ENCODE measurements around the gene ITPK1.

Gene ITPK1

DNA sequence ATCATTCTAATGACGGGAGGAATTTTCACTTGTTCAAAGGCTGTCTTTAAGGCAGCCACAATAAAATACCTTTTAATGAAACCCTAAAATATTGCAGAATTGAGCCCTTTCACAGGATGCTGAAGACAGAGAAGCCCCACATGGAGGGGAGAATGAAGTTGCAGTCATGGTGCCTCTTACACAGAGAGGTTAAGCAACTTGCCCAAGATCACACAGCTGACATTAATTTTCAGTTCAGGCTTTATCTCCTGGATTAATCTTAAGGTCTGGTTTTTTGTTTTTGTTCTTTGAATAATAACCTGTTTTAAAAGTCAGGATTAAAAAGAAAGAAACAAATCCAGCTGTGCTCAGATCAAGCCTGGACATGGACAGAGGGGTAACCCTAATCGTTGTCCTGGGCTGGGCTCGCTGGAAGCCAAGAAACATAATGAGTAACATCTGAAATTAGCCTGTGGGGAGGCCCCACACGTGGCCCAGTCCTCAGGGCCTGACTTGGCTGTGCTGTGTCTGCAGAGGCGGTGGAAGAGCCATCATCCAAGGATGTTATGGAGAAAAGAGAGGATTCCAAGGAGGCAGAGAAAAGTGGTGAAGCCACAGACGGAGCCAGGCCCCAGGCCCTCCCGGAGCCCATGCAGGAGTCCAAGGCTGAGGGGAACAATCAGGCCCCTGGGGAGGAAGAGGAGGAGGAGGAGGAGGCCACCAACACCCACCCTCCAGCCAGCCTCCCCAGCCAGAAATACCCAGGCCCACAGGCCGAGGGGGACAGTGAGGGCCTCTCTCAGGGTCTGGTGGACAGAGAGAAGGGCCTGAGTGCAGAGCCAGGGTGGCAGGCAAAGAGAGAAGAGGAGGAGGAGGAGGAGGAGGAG is 184.8 kb downstream of the ITPK1 start:
- no peak for DNase-seq

DNA sequence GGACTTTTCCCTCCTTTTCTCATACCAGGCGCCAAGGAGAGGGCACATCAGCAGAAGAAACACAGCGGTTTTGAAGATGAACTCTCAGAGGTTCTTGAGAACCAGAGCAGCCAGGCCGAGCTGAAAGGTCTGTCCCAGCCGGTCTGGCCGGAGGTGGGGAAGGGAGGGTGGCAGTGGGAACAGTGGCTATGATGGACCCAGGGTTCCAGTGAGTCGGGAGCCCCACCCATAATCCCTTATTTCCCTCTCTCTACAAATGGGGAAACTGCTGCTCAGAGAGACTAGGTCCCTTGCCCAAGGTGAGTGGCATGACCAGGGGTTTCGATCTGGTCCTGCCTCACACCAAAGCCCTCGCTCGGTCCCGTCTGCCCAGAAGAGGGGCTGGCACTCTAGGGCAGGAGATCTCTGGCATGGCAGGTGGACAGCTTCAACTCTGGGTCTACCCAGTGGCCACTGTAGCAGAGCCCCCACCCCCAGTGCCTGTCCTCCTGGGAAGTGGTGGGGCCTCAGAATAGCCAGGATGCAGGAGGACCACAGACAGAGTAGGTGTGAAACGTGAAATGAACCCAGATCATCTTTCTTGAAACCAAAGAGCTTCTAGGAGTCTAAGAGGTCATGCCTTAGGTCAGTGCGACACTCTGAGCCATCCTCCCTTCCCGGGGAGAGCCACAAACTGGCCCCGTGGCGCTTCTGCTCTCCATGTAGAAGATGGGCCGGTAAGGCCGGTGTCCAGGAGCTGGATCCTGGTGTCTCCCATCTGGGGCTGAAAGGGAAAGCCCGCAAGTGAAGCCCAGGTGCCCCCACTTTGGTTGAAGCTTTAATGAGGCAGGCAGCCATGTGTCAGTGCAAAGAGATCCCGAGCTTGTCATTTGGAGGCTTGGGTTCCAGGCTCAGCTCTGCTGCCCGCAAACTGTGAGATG is 185.8 kb downstream of the ITPK1 start:
- DNase-seq: no peak

DNA sequence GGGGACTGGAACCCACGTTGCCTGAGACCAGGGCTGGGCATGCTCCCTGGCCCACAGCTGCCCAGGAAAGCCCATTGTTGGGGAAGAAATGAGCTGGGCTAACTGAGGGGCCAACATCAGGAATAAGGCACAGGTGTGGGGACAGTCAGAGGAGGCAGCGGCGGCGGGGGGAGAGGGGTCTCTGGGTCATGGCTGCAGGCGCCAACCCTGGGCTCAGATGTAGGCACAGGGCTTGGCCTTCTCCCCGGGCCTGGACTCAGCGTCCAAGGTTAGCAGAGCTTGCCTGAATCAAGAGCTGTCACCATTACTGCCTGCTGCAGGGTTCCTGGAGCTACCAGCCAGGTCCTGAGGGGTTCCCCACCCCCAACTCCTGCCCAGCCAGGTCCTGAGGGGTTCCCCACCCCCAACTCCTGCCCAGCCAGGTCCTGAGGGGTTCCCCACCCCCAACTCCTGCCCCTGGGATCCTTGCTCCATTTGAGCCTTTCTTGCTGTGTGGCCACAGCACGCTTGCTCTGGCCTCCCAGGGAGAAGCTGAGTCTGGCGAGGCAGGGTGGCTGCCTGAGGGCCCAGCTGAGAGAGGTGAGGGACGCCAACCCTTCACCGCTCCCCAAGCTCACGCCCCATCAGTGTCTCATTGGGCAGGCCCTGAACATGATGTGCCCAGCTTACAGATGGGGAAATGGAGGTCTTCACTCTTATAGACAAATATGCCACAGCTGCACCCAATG is 186.6 kb downstream of the ITPK1 start:
- DNase-seq: no peak

DNA sequence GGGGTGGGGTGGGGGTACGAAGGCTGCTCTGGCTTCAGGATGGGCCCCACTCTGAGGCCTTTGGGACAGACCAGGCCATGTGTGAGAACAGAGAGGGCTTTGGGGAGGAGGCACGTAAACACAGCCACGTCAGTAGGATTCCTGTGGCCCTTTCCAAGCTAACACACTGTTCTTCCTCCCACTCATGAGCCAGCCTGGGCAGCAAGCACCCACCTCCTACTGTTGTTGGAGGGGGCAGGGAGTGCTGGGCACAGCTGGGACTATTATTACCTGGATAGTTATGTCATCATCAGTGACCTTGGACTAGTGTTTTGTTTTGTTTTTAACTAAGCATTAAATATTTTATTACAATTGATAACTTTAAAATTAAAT is 187.5 kb downstream of the ITPK1 start:
- no peak for DNase-seq

DNA sequence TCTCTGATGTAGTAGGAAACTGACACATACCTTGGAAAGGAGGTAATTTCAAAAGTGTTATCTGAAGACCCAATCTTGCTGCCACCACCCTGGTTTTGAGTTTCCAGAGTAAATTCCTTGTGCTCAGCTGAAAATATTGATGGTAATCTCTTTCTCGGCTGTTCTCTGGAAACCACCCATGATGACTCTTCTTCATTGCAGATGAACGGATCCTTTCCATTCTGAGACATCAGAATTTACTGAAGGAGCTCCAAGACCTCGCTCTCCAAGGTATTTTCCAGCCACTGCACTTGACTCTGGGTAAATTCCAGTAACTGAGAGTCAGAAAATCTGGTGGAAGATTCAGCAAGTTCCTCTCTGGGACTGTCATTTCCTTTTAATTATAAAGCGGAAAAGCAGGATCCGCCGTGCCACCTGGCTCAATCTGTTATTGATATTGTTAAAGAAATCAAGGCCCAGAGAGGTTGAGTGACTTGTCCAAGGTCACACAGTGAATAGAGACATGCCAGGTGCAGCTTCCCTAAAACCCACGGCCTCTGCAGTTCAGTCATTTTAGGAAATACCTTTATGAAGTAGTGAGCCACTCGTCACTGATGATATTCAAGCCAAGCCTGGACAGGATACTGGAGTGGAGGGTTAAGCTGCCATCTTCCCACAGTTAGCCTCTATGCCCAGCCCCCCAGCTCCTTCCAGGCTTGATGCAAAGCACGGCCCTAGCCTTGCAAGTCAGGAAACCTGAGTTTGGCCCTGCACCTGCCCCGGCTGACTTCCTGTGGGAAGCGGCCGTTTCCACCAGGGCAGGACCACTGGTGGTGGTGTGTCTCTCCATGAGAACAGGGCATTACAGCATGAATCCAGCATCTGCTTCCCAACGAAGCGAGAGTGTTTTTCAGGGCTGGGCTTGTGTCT is 188.1 kb downstream of the ITPK1 start:
- DNase-seq: no peak

DNA sequence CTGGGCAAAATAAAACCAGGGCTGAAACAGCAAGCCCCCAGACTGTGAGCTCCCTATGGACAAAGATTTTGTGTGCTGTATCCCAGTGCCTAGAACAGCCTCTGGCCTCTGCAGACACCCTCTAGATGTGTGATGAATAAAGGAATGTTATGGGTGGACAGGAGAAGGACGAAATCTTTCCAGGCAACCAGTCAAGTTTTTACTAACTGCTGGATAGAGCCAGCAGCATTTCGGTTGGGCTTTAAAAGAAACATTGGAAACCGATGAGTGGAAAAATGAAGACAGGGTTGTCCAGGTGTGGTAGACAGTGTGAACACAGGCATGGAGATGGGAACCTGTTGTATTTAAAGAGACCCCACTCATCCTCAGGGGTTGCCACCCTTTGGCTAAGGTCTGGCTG is 188.8 kb downstream of the ITPK1 start:
- no peak for DNase-seq

DNA sequence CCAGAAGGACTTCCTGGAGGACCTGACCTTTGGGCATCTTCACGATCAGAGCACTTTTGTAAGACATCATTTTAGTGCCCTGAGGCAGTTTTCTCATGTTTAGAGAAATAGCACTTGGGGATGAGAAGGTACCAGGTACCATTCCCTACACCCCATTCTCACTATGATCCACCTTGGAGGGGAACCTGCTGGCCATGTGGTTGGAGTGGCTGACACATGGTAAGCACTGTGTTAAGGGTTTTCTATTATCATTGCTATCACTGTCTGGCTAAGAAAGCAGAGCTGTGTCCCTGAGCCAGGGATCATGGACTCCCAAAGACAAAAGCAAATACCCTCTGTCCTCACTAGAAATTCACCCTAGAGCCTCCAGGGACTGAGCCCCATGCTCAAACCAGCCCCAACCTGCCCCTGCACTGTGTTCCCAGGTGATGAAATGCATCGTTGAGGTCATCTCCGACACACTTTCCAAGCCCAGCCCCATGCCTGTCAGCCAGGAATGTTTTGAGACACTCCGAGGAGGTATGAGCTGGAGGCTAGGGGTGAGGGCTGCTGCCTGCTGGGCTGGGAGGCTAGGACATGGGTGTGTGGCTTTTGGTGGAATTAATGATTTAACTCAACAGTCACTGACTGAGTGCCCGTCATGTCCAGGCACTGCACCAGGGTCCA is 189.4 kb downstream of the ITPK1 start:
- DNase-seq: no peak

DNA sequence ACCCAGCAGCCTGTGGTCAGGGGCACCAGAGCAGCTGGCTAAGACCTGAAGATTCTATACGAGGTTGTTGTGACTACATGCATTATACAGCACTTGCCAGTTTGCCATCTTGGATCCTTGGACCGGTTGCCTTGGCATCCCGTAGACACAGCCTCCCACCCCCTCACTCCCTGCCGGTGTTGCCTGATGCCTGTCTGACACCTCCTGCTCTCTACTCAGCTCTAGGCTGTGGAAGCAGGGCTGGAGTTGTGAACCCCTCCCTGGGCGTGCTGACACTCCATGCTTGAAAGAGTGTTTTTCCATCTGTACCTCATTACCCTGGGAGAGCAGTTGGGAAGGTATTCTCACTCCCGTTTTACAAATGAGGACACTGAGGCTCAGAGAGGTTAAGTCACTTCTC is 190.3 kb downstream of the ITPK1 start:
- no peak for DNase-seq

DNA sequence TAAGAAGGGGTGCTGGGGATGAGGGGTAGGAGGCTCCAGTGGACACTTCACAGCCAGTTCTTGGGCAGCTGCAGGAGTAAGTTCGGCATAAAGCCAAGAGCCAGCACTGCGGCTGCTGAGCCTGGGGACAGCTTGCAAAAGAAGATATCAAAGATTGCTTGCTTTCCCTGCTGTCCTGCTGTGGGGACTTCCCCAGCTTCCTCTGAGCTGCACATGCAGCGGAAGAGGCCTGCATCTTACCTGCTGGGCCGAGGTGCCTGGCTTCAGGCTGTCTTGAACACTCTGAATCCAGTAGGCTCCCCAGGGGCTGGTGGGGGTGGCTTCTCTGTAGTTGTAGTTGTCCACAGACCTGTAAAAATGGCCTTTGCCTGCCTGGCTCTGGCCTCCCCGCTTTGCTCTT is 191.5 kb downstream of the ITPK1 start:
- DNase-seq: no peak

DNA sequence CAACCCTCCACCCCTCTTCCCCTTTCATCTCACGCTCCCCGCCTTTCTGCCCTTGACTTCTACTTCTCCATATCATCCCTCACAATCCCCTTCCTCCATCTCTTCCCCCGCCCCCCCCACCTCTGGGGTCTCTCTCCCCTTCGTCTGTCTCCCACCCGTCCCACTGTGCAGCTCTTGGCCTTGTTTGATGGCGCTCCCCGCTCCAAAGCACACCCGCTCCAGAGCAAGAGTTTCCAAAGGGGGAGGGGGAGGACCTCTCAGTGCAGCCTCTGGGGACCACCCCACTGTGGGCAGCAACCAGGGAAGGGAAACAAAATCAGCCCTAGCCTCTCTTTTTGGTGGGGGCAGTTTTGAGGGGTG is 192.0 kb downstream of the ITPK1 start:
- no peak for DNase-seq

DNA sequence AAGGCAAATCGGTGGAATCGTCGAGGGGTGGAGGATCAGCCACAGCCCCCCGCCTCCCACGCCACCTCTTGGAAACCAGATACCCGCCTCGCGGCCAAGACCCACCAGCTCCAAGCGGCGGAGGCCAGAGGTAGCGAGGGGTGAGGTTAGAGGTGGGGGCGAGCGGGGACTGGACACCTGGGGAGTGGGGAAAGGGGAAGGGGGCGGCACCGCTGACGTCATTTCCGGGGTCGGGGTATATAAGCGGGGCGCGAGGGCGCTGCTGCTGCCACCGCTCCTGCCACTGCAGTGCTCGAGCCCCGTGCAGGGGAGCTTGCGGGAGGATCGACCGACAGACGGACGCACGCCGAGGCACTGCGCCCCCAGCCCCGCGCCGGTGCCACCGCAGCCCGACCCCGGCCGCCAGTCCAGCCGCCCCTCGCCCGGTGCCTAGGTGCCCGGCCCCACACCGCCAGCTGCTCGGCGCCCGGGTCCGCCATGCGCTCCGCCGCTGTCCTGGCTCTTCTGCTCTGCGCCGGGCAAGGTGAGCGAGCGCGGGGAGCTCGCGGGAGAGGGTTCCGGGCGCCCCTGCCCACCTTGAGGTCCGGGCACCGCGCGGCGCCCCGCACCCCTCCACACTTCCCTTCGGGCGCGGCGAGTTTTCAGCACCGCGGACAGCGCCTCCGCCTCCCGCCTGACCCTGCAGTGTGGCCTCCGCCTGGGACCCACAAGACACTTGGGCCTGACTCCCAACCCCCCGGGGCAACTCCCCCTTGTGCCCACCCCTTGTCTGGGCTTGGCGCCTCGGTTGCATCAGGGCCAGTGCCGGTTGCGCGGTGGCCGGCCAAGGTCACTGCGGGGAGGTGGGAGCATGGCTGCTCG is 192.6 kb downstream of the ITPK1 start, which contains the start of gene CHGA:
TSS of gene CHGA (plus strand) at position 268 of the 861 bp plus-strand sequence. CDS start at position 478, 210 bp downstream.
- peak; percentile 87 for DNase-seq

DNA sequence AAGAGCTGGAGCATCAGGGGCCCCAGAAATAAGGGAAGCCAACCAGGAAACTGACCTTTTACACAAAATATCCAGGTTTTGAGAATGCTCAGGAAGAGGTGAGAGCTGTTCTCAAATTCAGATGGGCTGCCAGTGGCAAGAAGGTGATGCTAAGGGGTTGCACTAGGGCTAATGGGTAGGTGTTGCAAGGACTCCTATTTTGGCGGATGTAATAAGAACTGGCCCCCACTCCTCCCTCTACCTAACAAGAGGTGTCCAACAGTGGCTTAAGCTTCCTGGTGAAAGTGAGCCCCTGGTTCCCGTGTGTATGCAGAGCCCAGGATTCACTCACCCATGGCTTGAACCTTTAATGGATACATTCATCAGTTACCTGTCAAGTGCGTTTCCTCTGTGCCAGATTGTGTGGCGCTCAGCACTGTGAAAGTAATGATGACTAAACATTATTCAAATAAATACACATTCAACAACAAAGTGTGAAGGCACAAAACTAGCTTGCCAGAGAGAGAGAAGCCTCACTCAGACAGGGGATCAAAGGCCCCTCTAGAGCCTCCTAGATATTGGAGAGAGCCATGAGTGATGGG is 193.5 kb downstream of the ITPK1 start:
- DNase-seq: no peak

DNA sequence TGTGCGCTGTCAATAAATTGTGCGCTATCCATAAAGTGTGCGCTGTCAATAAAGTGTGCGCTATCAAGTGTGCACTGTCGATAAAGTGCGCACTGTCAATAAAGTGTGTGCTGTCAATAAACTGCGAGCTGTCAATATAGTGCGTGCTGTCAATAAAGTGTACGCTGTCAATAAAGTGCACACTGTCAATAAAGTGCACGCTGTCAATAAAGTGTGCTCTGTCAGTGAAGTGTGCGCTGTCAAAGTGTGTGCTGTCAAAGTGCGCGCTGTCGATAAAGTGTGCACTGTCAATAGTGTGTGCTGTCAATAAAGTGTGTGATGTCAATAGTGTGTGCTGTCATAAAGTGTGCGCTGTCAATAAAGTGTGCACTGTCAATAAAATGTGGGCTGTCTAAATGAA is 195.7 kb downstream of the ITPK1 start:
- DNase-seq: no peak

DNA sequence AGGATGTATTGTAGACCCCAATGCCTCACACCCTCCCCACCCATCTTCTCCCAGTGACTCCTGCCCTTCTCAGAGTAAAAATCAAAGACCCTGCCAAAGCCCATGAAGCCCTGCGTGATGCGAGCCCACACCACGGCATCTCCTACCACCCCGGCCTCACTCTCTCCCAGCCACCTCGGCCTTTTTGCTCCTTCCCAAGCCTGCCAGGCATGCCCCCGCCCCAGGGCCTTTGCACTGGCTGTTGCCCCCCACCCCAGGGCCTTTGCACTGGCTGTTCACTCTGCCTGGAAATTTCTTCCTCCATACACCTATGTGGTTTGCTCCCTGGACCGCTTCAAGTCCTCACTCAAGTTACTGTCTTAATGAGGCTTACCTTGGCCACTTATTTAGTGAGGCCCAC is 197.8 kb downstream of the ITPK1 start:
- DNase-seq: no peak

DNA sequence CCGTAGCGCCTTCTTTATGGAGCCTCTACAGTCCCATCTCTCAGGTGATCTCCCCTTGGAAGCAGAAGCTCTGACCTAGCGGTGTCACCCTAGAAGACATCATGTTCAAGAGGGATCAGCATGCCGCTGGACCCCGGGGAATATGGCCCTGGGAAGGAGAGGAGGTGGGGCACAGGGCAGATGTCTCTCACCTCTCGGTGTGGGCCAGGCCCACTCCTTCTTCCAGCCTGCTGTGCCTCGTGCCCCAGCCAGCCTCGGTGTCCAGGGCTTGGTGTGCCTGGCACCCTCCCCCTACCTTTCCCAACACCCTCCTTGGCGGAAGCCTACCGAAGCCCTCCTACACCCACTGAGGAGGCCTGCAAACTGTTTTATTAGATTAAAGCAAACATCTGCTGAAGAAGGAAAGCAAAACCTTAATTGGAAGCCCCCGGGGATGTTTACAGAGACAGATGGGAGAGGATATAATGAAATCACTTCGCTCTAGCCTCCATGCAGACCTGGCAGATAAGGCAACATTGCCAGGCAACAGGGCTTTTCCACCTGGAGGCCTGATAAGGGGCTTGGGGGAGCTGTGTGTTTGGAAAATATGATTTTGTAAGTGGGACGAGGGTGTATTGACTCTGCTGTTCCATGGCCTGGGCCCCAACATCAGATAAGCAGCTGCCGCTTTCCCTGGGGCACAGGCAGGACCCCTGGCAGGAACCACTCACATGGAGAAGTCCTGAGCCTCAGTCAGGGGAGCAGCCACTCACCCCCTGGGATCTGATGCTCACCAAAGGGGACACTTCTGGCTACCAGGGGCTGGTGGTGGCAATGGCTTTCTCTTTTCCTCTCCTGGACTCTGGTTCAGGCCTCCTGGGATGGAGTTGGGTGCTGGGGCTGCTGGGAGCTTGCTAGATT is 198.4 kb downstream of the ITPK1 start:
- DNase-seq: no peak

DNA sequence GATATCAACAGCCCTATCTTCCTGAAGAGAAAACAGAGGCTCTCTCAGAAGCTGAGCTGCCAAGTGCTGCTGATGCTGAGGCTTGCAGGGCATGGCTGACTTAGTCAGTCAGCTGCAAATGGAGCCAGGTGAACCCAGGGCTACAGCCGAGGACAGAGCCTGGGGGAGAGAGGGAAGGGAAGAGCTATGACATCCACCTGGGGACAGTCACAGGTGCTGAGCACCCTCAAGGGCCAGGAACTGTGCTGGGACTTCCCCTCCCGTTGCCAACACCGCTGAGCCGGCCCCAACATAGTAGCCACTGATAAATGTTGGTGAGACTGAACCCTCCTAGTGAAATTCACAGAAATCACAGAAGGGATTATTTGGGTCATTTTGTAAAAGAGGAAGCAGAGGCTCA is 199.5 kb downstream of the ITPK1 start:
- no peak for DNase-seq

DNA sequence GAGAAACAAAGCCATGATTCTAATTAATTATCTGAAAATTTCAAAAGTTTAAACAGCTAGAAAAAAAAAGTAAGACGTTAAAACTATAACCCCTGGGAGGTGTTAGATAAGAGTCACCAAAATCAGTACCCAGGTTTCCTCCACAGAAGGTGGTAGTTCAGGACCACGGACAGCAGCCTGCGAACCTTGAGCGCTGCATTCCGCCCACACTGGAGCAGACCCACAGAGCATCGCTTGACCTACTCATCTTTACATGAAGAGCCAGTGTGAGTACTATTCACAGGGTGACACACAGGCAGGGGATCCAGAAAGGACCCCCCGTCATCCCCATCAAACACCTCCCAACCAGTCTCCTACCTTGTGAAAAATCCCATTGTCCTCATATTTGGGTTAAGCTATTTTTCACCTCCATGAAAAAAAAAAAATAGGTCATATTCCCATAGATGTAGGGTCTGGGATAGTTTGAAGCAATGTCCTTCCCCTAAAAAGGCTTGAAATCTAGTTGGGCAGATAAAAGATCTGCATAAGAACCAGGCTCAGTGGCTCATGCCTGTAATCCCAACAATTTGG is 201.6 kb downstream of the ITPK1 start:
- peak; percentile 33 for DNase-seq

DNA sequence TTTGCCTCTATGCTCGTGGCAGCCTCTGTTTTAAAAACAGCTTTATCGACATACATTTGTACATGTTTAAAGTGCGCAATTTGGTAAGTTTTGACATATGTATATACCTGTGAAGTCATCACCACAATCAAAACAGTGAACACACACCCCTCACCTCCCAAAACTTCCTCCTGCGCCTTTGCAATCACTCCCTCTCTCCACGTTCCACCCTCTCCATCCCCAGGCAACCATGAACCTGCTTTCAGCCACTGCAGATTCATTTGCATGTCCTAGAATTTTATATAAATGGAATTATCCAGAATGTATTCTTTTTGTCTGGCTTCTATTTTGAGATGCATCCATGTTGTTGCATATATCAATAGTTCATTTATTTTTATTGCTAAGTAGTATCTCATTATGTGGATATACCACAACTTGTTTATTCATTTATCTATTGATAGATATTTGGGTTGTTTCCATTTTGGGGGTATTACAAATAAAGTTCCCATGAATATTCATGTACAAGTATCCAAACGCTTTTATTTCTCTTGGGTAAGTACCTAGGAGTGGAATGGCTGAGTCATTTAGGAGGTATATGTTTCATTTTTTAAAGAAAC is 208.3 kb downstream of the ITPK1 start:
- DNase-seq: no peak

Data from retina (tissue), 1 donor.